GM13977 (cell line): ENCODE measurements around the gene MTCH1.

Source experiments
- DNase-seq: peaks from one replicate; pipeline ENCODE4 v3.0.0; 2012; ENCODE audit warnings: low spot score
- in situ Hi-C: fragments of 300-500 bp; cut with MboI; formaldehyde crosslinking; loops from one replicate; pipeline ENCODE4 v1.12.0; 2022; ENCODE audit warnings: low sequenced_read_pairs, low pct_unique_long_range_greater_than_20kb, mixed read lengths, inconsistent platforms; ENCODE audit not compliant: unreplicated experiment
- TF ChIP-seq, protein P1 (sequence below): IDR thresholded peaks from 2 replicates; pipeline ENCODE4 v1.5.1; 2012; ENCODE audit warnings: mild to moderate bottlenecking, control low read depth; ENCODE audit not compliant: insufficient read depth; ENCODE audit errors: extremely low read depth, missing control alignments

MTCH1 gene

GRCh38 chr6:36957773-36958271 lies 28.2 kb downstream of the MTCH1 start:
- no peak for DNase-seq
- TF ChIP-seq, protein P1, sequence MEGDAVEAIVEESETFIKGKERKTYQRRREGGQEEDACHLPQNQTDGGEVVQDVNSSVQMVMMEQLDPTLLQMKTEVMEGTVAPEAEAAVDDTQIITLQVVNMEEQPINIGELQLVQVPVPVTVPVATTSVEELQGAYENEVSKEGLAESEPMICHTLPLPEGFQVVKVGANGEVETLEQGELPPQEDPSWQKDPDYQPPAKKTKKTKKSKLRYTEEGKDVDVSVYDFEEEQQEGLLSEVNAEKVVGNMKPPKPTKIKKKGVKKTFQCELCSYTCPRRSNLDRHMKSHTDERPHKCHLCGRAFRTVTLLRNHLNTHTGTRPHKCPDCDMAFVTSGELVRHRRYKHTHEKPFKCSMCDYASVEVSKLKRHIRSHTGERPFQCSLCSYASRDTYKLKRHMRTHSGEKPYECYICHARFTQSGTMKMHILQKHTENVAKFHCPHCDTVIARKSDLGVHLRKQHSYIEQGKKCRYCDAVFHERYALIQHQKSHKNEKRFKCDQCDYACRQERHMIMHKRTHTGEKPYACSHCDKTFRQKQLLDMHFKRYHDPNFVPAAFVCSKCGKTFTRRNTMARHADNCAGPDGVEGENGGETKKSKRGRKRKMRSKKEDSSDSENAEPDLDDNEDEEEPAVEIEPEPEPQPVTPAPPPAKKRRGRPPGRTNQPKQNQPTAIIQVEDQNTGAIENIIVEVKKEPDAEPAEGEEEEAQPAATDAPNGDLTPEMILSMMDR = no peak
- in situ Hi-C loops = no loop called here

DNA sequence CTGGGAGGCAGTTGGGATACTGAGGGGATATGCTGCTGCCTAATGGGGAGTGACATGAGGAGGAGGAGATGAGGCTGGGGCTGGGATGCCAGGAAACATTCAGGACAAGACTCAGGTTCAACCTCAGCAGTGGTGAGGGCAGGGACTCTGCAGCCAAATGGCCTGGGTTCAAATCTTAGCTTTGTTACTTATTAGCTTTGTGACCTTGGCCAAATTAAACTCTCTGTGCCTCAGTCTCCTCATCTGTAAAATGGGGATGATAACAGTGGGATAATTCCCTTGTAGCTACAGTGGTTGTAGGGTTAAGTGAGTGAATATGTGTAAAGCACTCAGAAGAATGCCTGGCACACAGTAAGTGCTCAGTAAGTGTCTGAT lies 29.6 kb downstream of the MTCH1 start:
- in situ Hi-C loops = no loop called here
- no peak for DNase-seq
- TF ChIP-seq, protein P1 = no peak

GRCh38 chr6:36955671-36956445 lies 30.1 kb downstream of the MTCH1 start:
- TF ChIP-seq, protein P1 = no peak
- no peak for DNase-seq
- in situ Hi-C loops = no loop called here

- no peak for DNase-seq
- in situ Hi-C loops = no loop called here
- TF ChIP-seq, protein P1 = no peak
Observed at GRCh38 chr6:36955136-36955535, 30.9 kb downstream of the MTCH1 start.

DNA sequence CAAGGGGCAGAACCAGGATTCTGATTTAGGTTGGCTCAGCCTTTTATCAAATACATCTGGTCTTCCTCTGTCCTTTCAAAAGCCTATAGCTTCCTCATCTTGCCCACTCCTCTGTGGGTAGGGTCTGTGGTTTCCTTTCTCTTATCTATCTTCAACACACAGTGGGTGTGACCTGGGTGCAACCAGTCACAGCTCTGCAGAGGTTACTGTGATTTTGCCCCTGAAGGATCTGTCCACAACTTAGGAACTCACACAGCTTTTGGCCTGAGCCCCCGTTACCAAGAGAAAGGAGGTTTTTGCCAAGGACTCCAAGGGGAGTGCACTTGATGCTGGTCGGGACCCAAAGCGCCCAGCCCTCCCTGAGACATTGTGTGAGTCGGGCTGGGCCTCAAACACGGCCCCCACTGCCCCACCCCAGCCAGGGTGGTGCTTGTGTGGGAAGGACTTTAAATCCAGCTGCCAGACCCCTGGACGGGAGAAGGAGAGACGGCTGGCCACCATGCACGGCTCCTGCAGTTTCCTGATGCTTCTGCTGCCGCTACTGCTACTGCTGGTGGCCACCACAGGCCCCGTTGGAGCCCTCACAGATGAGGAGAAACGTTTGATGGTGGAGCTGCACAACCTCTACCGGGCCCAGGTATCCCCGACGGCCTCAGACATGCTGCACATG lies 31.6 kb downstream of the MTCH1 start, which contains the start of gene PI16:
Gene PI16 (plus strand): TSS at position 477 of the 670 bp plus-strand sequence. CDS start 23 bp downstream, at position 500.
- DNase-seq = no peak
- in situ Hi-C loops = no loop called here
- TF ChIP-seq, protein P1 = no peak

DNA sequence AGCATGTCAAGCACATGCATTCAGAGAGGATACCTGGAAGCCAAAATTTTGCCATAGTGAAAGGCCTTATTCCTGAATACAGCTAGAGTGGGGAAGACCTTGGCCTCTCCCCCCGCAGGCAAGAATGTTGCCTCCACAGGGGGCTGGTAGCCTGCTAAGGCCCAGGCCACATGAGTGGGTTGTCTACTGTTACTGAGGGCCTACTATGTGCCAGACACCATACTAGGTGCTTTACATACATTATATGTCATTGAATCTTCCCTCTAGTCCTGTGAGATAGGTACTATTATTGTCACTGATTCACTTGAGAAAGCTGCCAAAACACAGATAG lies 32.1 kb downstream of the MTCH1 start:
- TF ChIP-seq, protein P1 = no peak
- in situ Hi-C loops = no loop called here
- no peak for DNase-seq
